ENCODE data around the gene COL15A1. TPM values are rescaled to one million over a fixed set of nuclear protein-coding genes. Genes with fewer than 3 reads are reported as not detected.
A peak's percentile ranks its signal among the peaks of the same experiment; 100 is the strongest.

The COL15A1 gene
- total RNA-seq, 1 donor from 2014 or later = 8.0 TPM

- no peak for DNase-seq
- intact Hi-C loops (cut with DNase I) = no loop called here
- no peak overlapping the region for H3K27ac ChIP-seq
- no peaks in the 10 kb centered on the region for H3K36me3 ChIP-seq
- TF ChIP-seq CTCF (IDR thresholded peaks at IDR 0.05) = no peak
- peaks cover 20% of the 10 kb centered on the region for H3K4me1 ChIP-seq
- no peak for ATAC-seq
- no peak overlapping the region for H3K4me3 ChIP-seq
- H3K9me3 ChIP-seq = peaks cover 5% of the 10 kb centered on the region
- no peaks in the 10 kb centered on the region for H3K27me3 ChIP-seq (ENCODE audit: low read depth)
Observed at GRCh38 chr9:98961513-98962180, 17.9 kb downstream of the COL15A1 start.

- no peak overlapping the region for H3K27ac ChIP-seq
Observed at GRCh38 chr9:98962181-98962560, 18.5 kb downstream of the COL15A1 start.

GRCh38 chr9:98962861-98963260 is 19.2 kb downstream of the COL15A1 start:
- peak overlapping the region; percentile 11 for H3K27ac ChIP-seq
- no peak for ATAC-seq
- H3K36me3 ChIP-seq = no peaks in the 10 kb centered on the region
- TF ChIP-seq CTCF (IDR thresholded peaks at IDR 0.05) = no peak
- H3K4me1 ChIP-seq = peaks cover 20% of the 10 kb centered on the region
- H3K27me3 ChIP-seq (ENCODE audit: low read depth) = no peaks in the 10 kb centered on the region
- intact Hi-C loops (cut with DNase I) = no loop called here
- H3K9me3 ChIP-seq = no peaks in the 10 kb centered on the region
- no peak overlapping the region for H3K4me3 ChIP-seq
- no peak for DNase-seq

More at GRCh38 chr9:98962181-98962560, 18.5 kb downstream of the COL15A1 start:
- DNase-seq (no peak), ATAC-seq (no peak)
- H3K4me3 ChIP-seq = no peak overlapping the region
- TF ChIP-seq CTCF (IDR thresholded peaks at IDR 0.05) = no peak
- H3K27me3 ChIP-seq (ENCODE audit: low read depth) = no peaks in the 10 kb centered on the region
- peaks cover 20% of the 10 kb centered on the region for H3K4me1 ChIP-seq
- H3K36me3 ChIP-seq = no peaks in the 10 kb centered on the region
- intact Hi-C loops (cut with DNase I) = no loop called here
- no peaks in the 10 kb centered on the region for H3K9me3 ChIP-seq

- ATAC-seq (no peak), DNase-seq (no peak)
- TF ChIP-seq CTCF (IDR thresholded peaks at IDR 0.05) = no peak
- intact Hi-C loops (cut with DNase I) = no loop called here
- H3K9me3 ChIP-seq = no peaks in the 10 kb centered on the region
- H3K27me3 ChIP-seq (ENCODE audit: low read depth) = no peaks in the 10 kb centered on the region
- H3K27ac ChIP-seq = no peak overlapping the region
- no peaks in the 10 kb centered on the region for H3K36me3 ChIP-seq
- H3K4me1 ChIP-seq = peaks cover 20% of the 10 kb centered on the region
- H3K4me3 ChIP-seq = no peak overlapping the region
Observed at GRCh38 chr9:98964201-98964600, 20.5 kb downstream of the COL15A1 start.

GRCh38 chr9:98964911-98965336 is 21.2 kb downstream of the COL15A1 start:
- Histone ChIP-seq H3K27me3 (ENCODE audit: low read depth) (no peaks in the 10 kb centered on the region), H3K9me3 (no peaks in the 10 kb centered on the region), H3K4me3 (no peak overlapping the region), H3K27ac (no peak overlapping the region), H3K4me1 (peaks cover 17% of the 10 kb centered on the region), H3K36me3 (no peaks in the 10 kb centered on the region)
- no peak for DNase-seq
- intact Hi-C loops (cut with DNase I) = no loop called here
- no peak for ATAC-seq
- no peak for TF ChIP-seq CTCF (IDR thresholded peaks at IDR 0.05)

Data from lower lobe of right lung (tissue), 2 donors.